ENCODE measurements around the gene ZNF564.

- TF ChIP-seq CTCF (conservative IDR thresholded peaks at IDR 0.05; ENCODE audit: low read depth in 2 of 2) (no peak), EZH2 (IDR thresholded peaks at IDR 0.05; ENCODE audit: low read depth, unreplicated experiment) (no peak), POLR2AphosphoS5 (IDR thresholded peaks at IDR 0.05; ENCODE audit: low read depth) (peak; percentile 100)
Measured at GRCh38 chr19:12484371-12485051, 66.8 kb downstream of the ZNF564 start, which contains the start of gene ZNF709.
